Mesenteric fat pad (tissue), 1 donor: ENCODE results near the gene FCRLB. TPM values are rescaled to one million over a fixed set of nuclear protein-coding genes. Genes with fewer than 3 reads are reported as not detected.

Source experiments
- total RNA-seq: library from RNA; stranded (reverse); fragmentation: NEBNext Ultra II Directional; extraction: Animal tissue kit (Norgen Biotek cat#: 25700); gene quantifications from one replicate; pipeline ENCODE4 v1.2.1, GENCODE V29; 2021
- donor health status: DM: yes; HTN: yes; CAD: no.

FCRLB gene
- total RNA-seq, 1 donor from 2014 or later, result 0.48 TPM

Other genes starting within 250 kb of the FCRLB start
- 161 TPM for gene FCGR2A, start 216.1 kb upstream of the FCRLB start, total RNA-seq
- 6.8 TPM for gene HSPA6, start 197.0 kb upstream of the FCRLB start, total RNA-seq
- 117 TPM for gene FCGR3A, start 171.7 kb upstream of the FCRLB start, total RNA-seq
- gene FCGR3B, start 90.4 kb upstream of the FCRLB start, total RNA-seq, result 10.9 TPM
- gene FCGR2B, start 58.4 kb upstream of the FCRLB start, total RNA-seq, result 43.4 TPM
- not detected for gene FCRLA, start 14.3 kb upstream of the FCRLB start, total RNA-seq
- gene DUSP12, start 28.2 kb downstream of the FCRLB start, total RNA-seq, result 16.2 TPM
- gene ATF6, start 44.8 kb downstream of the FCRLB start, total RNA-seq, result 26.5 TPM